Panc1 (cell line): Measurements from ENCODE around the gene CEBPB.

Experiments used
- POLR2AphosphoS5 ChIP-seq: IDR thresholded peaks from 2 replicates; pipeline ENCODE4 v1.6.1; 2012; ENCODE audit warnings: mild to moderate bottlenecking, low read depth, low read length, moderate library complexity
- SIN3A ChIP-seq: IDR thresholded peaks from 2 replicates; pipeline ENCODE4 v1.6.1; 2012; ENCODE audit warnings: low read depth, mild to moderate bottlenecking, low read length, moderate library complexity, borderline replicate concordance; ENCODE audit not compliant: insufficient read depth

GRCh38 chr20:50240092-50240491 is 49.5 kb downstream of the CEBPB start:
- TF ChIP-seq POLR2AphosphoS5 (no peak), SIN3A (no peak)
